HG02938 (cell line): ENCODE measurements around the gene LGI4.

Experiments
- ATAC-seq: cut with Tn5 transposase; IDR thresholded peaks from one replicate; pipeline ENCODE4 v1.9.1; 2021; ENCODE audit warnings: mild to moderate bottlenecking, moderate library complexity; ENCODE audit not compliant: unreplicated experiment

Gene LGI4

DNA sequence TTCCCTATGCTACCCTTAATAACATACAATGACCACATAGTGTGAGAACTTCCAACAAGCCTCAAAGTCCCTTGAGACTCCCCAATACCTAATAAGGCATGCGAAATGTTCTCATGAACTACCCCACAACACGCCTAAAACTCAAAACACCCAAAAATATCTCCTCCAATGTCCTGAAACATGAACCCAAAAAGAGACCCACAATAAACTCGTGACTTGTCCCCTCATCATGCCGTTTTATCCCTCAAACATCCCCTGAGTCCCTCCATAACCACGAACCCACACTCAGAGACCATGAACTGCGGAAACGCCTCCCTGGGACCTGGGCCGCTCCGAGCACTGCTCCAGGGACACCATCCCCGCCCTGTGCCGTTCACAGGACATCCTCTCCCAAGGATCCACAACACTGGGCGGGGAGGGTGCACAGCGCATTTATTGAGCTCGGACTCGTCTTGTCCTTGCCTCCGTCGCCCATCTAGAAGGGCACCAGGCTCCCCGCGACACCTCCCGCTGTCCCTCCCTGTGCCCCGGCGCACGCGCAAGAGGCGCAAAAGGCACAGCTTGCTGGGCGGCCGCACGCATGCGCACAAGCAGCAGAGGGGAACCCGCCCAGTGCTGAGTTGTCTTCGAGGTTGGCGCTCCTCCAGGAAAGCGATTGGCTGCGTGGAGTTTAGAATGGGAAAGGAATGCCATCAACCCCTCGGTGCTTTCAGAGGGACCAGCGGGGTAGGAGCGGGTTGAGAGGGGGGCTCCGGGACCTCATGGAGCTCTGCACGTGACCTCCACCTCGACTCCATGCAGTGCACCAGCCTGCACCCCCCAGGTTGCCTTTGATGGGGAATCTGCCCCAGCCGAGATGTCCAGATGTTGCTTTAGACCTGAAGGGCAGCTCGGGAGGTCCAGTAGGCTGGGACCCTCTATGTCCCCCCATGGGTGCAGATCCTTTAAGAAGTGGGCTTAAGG is 10.5 kb downstream of the LGI4 start:
- ATAC-seq: no peak

DNA sequence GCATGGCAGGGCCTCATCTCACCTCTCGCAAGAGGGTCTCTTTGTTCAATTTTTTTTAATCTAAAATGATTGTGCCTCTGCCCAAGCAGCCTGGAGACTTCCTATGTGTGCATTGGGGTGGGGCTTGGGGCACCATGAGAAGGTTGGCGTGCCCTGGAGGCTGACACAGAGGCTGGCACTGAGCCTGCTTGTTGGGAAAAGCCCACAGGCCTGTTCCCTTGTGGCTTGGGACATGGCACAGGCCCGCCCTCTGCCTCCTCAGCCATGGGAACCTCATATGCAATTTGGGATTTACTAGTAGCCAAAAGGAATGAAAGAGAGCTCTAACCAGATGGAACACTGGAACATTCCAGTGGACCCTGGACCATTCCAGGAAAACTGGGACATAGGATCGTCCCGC is 11.3 kb downstream of the LGI4 start:
- ATAC-seq: no peak

DNA sequence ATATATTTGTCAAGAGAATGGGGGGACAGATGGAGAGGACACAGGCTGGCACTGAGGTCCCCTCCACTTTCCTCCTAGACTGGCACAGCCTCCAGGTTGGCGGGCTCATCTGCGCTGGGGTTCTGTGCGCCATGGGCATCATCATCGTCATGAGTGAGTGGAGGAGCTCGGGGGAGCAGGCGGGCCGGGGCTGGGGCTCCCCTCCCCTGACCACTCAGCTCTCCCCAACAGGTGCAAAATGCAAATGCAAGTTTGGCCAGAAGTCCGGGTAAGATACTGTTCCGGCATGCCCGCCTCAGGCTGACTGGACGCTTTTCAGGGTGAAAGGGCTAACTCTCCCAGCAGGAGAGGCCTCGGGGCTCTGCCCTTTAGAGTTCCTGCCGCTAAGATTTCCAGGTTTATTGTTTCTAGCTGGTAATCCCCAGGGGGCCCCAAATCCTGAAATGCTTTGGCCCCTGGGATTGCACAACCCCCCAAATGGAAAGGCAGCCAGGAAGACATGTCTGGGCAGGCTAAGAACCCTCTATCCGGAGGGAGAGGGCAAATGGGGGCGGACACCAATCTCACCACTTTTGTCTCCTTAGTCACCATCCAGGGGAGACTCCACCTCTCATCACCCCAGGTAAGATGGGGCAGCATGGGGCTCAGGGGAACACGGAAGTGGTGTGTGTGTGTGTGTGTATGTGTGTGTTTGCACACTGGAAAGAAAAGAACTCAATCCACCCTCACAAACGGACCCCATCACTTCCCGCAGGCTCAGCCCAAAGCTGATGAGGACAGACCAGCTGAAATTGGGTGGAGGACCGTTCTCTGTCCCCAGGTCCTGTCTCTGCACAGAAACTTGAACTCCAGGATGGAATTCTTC is 11.9 kb downstream of the LGI4 start:
- no peak for ATAC-seq

DNA sequence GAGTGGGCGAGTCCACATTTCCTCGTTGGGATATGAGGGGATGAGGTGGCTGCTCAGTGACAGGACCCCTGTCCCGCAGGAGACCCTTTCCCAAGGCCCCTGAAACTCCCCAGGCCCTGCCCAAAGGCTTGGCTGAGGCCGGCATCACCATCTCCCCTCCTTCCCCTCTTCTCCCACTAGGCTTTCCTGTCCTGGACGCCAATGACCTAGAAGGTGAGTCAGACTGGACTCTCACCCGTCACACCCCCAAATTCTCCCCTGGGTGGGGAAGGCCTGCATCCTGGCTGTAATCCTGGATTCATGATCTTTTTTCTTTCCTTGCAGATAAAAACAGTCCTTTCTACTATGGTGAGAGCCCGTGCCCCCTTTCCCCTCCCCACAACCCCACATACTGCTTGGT is 14.0 kb downstream of the LGI4 start:
- no peak for ATAC-seq

DNA sequence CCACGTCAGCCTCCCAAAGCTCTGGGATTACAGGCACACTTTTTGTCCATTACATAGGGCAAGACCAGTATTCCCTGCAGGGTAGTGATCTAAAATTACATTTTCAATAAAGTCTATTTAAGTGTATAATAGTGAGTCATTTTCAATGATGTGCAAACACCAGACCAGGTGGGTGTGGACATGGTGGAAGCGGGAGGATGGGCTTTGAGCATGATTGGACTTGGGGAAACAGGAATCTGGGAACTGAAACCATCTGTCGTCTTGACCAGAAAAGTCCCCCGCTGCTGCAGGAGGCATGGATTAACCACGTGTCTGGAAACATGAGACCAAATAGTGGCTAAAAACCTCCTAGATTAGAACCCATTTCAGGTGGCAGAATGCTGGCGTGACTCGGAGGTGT is 14.4 kb downstream of the LGI4 start:
- ATAC-seq: no peak

DNA sequence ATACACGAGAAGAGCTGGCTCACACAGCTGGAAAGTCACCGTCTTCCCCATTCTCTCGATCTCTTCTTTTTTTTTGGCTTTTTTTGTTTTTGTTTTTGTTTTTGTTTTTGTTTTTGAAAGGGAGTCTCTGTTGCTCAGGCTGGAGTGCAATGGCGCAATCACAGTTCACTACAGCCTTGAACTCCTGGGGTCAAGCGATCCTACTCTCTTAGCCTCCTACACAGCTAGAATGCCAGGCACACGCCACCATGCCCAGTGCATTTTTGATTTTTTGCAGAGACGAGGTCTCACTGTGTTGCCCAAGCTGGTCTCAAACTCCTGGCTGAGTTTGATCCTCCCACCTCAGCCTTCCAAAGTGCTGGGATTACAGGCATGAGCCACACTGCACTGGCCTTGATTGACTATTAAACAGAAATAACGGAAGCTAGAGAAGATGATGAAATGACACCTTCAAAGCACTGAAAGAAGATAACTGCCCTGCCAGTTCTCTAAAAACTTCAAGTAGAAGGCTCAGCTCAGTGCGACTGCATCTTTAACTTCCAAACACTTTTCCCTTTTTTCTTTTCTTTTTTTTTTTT is 15.2 kb downstream of the LGI4 start:
- ATAC-seq: no peak

DNA sequence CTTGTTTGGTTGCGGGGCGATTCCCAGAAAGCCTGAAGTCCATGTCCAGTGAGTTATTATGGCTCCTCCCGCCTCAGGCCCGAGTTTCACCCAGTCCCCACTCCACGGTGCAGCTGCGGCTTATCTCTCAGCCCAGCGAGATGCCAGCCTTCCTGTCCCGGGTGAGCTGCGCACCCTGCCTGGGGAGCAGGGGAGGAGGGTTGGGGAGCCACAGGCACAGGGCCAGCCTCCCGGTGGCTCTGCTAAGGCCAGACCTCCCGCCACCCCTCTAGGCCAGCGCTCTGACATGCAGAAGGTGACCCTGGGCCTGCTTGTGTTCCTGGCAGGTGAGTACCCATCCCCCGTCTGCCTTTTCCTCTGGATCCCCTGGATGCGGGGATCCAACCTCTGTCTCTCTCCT is 15.8 kb downstream of the LGI4 start:
- ATAC-seq: no peak

DNA sequence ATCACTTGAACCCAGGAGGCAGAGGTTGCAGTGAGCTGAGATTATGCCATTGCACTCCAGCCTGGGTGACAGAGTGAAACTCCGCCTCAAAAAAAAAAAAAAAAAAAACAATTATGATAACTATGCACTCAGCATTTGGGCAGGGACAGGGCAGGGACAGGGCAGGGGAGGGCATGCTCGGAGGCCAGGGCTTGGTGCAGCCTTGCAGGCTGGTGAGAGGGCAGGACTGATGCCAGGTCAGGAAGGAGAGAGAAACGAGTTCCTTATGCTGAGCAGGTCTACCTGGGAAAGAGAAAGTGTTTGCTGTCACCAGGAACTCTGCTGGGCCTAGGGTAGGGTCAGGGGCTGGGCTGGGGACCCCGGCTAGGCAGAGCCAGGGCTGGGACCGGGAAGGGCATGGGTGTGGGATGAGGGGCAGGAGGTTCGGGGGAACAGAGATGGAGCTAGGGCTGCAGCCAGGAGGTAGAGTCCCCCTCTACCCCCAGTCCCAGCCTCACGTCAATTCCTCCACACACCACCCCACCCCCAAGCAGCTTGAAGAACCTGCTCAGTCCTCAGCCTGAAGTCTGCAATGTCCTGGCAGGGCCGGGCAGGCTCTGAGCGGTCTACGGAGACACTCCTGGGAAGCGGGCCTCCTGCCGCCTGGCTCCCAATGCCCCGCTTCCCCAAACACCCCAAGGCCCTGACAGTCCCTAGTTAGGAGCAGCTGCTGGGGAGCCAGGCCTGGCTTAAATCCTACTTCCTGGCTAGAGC is 16.4 kb downstream of the LGI4 start:
- ATAC-seq: no peak

DNA sequence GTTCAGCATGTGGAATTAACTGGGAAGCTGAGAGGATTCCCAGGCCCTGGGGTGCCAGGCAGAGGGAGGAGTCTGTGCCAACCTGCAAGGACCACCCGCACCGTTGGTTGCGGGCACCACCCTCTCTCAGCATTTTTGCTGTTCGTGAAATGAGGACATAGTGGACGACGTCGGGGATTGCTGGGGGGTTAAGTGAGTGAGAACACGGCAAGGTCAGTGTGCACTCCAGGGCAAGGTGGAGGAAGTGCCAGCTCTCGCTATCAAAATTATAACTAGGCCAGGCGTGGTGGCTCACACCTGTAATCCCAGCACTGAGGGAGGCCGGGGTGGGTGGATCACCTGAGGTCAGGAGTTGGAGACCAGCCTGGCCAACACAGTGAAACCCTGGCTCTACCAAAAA is 17.1 kb downstream of the LGI4 start:
- no peak for ATAC-seq

DNA sequence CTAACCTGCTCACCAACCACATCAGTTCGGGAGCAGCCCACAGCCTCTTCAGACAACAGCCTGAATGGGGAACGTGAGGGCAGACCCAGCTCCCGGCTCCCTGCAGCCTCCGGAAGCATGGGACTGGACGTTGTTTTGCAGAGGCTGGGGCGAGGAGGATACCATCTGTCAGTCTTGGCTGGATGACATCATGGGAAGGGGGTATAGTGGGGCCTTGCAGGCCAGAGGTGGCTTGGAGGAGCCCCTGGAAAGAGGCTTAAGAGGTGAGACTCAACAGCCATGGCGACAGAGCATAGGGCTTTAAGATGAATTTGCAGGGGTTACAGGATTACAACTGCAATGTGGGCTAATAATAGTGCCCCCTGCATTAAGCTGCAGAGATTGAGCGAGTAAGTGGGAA is 17.7 kb downstream of the LGI4 start:
- ATAC-seq: no peak

DNA sequence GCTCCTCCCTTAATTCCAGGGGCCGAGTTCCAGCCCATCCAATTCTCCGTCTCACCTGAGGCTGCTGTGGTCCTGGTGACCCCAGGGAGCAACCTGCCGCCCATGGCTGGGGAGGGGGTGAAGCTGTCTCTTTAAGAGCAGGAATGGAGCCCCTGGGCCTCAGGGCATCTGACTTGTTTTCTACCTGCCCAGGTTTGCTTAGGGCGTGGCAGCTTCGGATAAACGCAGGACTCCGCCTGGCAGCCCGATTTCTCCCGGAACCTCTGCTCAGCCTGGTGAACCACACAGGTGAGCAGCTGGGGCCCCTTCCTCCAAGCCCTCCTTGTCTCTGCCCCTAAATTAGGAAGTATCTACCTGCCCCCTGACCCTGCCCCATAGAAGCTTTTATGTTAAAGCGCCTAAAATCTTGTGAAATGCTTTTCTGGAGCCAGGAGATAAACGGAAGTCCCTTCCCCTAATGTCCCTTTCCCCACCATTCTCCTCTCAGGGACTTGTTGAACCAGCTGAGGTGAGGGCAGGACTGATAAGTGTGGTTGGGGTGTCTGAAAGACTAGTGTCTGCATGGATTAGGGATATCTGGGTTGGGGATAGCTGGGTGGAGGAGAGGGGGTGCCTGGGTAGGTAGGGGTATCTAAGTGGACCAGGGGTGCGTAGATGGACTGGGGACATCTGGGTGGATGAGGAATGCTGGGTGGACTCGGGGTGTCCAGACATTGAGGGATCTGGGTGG is 18.6 kb downstream of the LGI4 start:
- no peak for ATAC-seq

DNA sequence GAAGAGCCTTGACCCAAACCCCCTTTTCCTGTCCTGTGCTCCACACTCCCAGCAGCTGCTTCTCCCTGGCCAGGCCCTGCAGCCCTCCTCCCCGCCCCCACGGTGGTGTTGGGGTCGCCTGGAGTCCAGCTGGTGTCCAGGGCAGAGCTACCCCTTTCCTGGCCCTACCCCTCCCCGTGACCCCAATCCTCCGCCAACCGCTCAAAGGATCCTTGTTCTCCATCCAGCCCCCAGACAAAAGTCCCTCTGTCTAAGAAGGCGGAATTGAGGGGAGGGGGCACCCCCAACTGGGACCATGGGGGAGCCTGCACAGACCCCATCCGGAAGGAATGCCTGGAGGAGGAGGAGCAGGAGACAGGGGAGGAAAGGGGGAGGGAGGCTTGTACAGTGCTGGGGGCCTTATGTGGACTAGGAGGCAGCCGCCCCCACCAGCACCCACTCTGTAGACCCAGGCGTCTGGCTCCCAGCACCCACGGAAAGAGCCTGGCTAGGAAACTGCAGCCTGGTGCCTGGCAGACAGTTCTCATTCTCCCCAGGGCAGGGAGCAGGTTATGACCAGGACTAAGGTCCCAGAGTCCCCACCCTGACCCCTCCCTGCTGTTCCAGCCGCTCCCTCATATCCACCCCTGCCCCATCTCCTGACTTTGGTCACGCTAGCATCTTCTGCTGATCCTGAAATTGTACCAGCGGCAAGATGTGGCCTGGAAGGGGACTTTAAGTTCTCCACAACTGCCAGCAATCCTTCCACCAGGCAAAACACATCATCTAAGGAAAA is 19.5 kb downstream of the LGI4 start, which contains the start of gene FXYD3:
TSS of gene FXYD3 (plus strand) at position 647 of the 775 bp plus-strand sequence. CDS start 3,554 bp downstream, outside the sequence.
- no peak for ATAC-seq

DNA sequence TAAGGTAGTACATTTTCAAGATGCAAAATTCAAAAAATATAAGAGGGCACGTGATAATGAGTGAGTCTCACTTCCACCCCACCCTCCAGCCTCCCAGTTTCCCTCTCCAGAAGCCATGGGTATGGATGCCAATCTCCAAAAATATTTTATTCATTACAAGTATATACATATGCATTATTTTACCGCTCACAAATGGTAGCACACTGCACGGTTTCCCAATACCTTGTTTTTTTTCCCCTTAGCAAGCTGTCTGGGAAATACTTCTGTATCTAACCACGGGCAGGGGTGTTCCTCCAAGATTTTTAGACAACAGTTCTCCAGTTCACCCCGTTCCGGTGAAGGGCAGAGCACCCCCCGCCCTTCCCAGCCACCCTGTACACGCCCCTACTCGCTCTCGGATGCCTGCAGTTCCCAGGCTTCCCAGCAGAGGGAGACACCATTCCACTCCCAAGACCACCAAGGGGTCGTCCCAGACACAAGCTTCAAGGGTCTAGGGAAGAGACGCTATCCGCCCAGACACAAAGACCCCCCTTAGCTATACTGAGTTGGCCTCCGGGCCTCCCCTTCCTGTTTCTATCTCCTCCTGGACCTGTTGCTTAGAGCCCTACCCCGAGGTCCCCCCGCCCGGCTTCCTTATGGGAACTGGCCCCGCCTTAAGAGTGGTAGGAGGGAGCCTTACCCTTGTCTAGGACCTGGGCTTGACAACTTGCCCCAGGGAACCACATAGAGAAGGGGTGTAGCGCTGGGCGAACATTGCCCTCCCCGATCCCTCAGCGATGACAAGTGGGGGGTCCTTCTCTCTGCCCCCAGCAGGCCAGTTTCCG is 20.3 kb downstream of the LGI4 start:
- no peak for ATAC-seq

DNA sequence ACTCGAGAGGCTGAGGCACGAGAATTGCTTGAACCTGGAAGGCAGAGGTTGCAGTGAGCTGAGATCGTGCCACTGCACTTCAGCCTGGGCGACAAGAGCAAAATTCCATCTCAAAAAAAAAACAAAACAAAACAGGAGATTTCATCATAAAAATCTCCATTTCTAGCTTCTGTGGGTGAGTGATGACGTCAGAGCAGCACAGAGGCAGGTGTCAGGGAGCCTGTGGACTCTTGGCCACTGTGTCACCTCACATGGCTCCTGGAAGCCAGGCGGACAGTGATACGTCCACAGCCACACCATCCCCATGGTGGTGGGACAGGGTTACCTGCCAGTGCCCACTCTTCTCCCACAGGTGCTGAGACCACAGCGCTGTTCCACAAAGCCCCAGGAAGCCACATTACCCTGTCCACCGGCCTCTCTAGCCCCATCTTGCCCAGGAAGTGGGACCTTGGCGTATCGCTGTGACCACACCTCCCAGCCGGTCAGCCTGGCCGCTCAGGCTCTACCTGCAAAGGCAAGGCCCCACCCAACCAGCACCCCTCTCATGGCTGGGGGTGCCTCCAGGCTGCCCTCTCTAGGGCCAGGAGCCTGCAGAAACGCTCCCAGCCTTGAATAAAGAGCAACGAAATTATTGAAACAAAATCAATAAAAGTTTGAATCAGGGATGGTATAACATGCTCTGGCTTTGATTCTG is 21.7 kb downstream of the LGI4 start:
- no peak for ATAC-seq

DNA sequence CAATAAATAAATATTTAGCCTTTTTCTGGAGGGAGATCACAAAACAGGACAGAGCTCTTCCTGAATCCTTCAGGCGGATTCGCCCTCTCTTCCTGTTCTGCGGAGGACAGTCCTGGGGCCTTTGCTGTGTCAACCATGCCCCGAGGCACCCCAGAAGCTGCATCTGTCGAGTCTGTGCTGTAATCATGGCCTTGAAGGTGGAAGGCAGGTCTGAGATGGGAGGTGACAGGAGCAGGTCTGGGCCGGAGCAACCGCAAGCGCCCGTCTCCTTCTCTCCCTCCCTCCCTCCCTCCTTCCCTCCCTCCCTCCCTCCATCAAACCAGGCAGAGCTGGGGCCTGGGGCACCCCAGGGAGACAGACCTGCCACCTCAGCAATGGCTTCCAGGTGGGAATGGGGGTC is 23.9 kb downstream of the LGI4 start:
- no peak for ATAC-seq

DNA sequence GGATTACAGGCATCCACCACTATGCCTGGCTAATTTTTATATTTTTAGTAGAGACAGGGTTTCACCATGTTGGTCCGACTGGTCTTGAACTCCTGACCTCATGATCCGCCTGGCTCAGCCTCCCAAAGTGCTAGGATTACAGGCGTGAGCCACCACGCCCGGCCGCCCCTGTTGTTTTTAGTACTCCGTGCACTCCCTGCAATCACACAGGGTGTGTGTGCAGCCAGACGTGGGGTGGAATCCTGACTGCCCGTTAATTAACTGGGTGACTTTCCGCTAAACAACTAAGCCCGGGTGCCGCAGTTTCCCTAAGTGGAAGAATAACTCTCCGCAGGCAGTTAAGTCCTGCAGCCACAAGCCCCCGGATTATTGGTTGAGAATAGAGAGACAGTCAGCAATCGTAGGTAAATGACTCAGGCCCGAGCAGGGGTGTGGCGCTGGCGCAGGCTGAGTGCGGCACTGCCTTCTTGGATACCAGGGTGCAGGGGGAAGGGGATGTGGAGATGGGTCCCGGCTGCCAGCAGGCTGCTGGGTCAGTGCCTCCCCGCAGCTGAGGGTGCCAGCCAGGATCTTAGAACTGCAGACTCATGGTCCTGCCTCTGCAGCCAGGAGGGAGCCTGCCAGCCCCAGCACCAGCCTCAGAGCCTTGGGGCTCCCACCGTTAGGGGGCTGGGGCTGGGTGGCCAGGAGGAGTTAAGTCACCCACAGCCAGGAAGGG is 25.3 kb downstream of the LGI4 start:
- ATAC-seq: no peak

DNA sequence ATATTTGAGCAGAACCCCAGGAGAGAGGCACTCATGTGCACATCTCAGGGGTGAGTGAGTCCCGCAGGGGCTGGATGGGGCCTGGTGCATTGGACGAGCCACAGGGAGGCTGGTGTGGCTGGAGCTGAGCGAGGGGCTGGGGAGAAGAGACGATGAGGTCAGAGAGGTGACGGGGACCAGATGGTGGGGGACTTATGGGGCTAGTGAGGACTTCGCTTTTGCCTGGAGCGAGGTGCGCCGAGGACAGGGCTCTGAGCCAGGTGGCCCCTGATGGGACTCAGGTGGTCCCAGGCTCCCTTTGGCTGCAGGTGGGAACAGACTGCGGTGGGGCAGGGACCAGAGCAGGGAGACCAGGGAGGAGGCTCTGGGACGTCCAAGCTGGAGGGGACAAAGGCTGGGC is 26.1 kb downstream of the LGI4 start:
- ATAC-seq: no peak
